Left ventricle myocardium superior (tissue), 1 donor: Measurements from ENCODE around the gene OLFM3. TPM values are rescaled to one million over a fixed set of nuclear protein-coding genes. Genes with fewer than 3 reads are reported as not detected.

Experiments
- ATAC-seq: fragments of 200-7000 bp; cut with Tn5 transposase; one replicate; pipeline ENCODE4 v1.9.1; 2020; ENCODE audit warnings: mild to moderate bottlenecking, moderate library complexity
- DNase-seq: peaks from one replicate; pipeline ENCODE4 v3.0.0-alpha.2; 2020
- intact Hi-C: fragments of 100-400 bp; cut with micrococcal nuclease; formaldehyde crosslinking; loops from one replicate; pipeline ENCODE4 v1.11.0; 2022
- long read RNA-seq: library from polyadenylated mRNA; unstranded; transcript quantifications from one replicate; pipeline ENCODE4 v2.0.0, GENCODE V29; 2021
- total RNA-seq: library from RNA; stranded (reverse); fragmentation: NEBNext Ultra II Directional; extraction: Animal tissue kit (Norgen Biotek cat#: 25700); gene quantifications from one replicate; pipeline ENCODE4 v1.2.1, GENCODE V29; 2021
- donor health status: DM: no; HTN: yes; CAD: no; lungs with severe emphysema.

OLFM3 gene
- not detected for total RNA-seq
- long read RNA-seq: 0 reads

- intact Hi-C loops: no loop called here
- ATAC-seq (peak; percentile 78), DNase-seq (peak; percentile 38)
Measured at GRCh38 chr1:101996825-101997465, at the start of gene OLFM3. OLFM3 (minus strand) TSS chr1:101996926.

GRCh38 chr1:102045752-102046151, 49.0 kb upstream of the OLFM3 start:
- intact Hi-C loops: no loop called here
- ATAC-seq (no peak), DNase-seq (no peak)

- ATAC-seq (no peak), DNase-seq (no peak)
- intact Hi-C loops: no loop called here
Measured at GRCh38 chr1:102032534-102032933, 35.8 kb upstream of the OLFM3 start.

DNA sequence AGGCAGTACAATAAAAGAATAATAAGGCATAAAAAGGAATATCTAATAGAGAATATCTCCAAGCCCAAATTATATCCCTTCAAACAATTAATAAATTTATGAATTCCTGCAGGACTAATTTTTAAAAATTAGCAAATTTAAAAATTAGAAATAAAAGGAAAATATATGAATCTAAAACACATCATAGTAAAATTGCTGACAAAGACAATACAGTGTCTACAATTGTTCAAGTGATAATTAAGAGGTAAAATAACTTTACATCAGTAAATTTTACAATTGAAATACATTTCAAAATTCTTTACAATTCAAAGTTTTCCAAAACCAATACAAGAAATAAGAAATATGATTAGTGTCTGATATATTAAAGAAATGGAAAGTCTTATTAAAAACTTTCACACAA, 22.8 kb upstream of the OLFM3 start:
- ATAC-seq (no peak), DNase-seq (no peak)
- intact Hi-C loops: no loop called here

GRCh38 chr1:102015728-102016127, 19.0 kb upstream of the OLFM3 start:
- no peak for DNase-seq
- intact Hi-C loops: no loop called here
- no peak for ATAC-seq

- DNase-seq: no peak
- ATAC-seq: no peak
- intact Hi-C loops: no loop called here
Measured at GRCh38 chr1:102002057-102002456, 5.3 kb upstream of the OLFM3 start.

GRCh38 chr1:101995984-101996745, 561 bp downstream of the OLFM3 start:
- intact Hi-C loops: no loop called here
- ATAC-seq (no peak), DNase-seq (no peak)

DNA sequence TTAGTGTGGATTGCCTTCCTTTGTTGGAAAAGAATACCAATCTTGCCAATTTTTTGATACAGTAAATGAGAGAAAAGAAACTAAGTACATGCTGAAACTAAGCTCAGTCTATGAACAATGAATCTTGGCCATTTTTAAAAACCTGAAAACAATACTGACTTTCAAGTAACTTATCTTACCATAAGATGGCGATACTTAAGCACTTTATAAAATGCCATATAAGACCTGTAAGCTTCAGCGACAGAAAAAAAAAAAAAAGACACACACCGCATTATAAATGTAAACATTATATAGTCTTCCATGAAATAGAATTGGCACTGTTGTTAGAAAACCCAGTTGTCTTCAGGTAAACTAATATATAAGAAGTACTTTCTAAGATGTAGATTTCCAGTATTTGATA, 3.0 kb downstream of the OLFM3 start:
- DNase-seq (no peak), ATAC-seq (no peak)
- intact Hi-C loops: no loop called here

GRCh38 chr1:101992821-101993575, 3.7 kb downstream of the OLFM3 start:
- intact Hi-C loops: no loop called here
- ATAC-seq (no peak), DNase-seq (no peak)

GRCh38 chr1:101980974-101981373, 15.8 kb downstream of the OLFM3 start:
- DNase-seq: no peak
- no peak for ATAC-seq
- intact Hi-C loops: no loop called here

- intact Hi-C loops: no loop called here
- no peak for ATAC-seq
Measured at GRCh38 chr1:101977266-101977665, 19.5 kb downstream of the OLFM3 start.

DNA sequence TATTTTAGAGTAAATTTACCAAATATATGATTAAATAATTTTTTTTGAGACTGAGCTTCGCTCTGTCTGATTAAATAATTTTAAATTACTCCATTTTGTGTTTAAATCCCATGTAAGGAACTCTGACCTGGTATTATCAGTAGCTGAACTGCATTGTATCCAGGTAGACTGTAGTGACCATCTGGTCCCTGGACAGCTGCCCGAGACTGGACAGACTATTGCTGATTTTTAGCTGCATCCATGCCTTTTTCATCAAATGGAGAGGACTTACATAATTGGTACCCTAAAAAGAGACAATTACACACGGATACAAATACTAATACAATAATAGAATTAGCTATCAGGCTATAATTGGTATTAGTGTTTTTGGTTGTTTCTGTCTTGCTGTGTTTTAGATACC, 20.6 kb downstream of the OLFM3 start:
- ATAC-seq (no peak), DNase-seq (no peak)
- intact Hi-C loops: no loop called here

More at GRCh38 chr1:101977266-101977665, 19.5 kb downstream of the OLFM3 start:
- no peak for DNase-seq

GRCh38 chr1:101975371-101975770, 21.4 kb downstream of the OLFM3 start:
- no peak for DNase-seq
- intact Hi-C loops: no loop called here
- no peak for ATAC-seq

DNA sequence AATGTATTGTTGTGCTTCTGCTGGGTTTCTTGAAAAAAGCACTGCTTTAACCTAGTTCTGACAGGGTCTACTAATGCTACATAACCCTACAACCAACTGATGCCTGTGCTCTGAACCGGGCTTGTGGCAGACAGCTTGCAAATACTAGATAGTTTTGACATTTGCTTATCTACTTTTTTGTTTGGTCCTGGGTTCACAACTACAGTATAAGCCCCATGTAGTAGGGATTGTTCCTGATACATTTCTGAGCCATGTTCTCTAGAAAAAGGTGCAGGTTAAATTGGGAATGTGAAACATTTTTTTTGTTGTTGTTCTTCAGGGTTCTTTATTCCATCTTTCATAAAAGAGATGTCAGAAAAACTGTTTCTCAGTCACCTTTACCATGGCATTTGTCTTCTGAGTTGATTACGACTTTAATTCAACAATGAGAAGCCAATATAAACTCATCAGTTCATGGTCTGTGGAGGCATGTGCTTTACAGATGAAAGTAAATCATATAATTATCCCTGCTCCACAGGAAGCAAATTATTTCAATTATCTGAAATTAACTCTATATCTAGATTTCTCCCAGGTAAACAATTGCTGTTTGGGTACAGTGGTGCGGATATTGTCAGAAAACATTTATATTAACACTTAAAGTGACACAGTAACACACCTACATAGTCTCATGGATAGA, 22.0 kb downstream of the OLFM3 start:
- DNase-seq: no peak
- intact Hi-C loops: no loop called here
- no peak for ATAC-seq

- DNase-seq: no peak
- ATAC-seq: no peak
- intact Hi-C loops: no loop called here
Measured at GRCh38 chr1:101971304-101971703, 25.4 kb downstream of the OLFM3 start.

DNA sequence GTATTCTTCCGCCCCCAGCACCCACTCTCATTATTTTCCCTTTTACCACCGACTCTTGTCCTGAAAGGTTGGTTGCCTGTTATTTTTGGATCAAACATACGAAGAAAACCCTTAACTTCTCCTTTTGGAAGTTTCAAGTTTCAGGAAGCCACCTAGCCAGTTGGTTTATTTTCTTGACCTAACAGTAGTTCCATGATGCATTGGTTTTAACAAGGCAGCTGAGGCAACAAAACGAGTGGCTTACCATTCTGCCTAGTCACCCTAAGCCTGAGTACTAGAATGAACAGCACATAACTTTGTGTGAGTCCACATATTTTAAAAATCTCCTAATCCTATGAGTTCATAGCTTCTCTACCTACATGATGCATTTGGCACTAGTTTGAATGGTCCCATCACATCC, 28.9 kb downstream of the OLFM3 start:
- intact Hi-C loops: no loop called here
- DNase-seq (no peak), ATAC-seq (no peak)

GRCh38 chr1:101965341-101965740, 31.4 kb downstream of the OLFM3 start:
- DNase-seq (no peak), ATAC-seq (no peak)
- intact Hi-C loops: no loop called here

GRCh38 chr1:101964708-101965107, 32.0 kb downstream of the OLFM3 start:
- DNase-seq (no peak), ATAC-seq (no peak)
- intact Hi-C loops: no loop called here

- no peak for DNase-seq
- peak; percentile 54 for ATAC-seq
- intact Hi-C loops: no loop called here
Measured at GRCh38 chr1:101960142-101960541, 36.6 kb downstream of the OLFM3 start.

GRCh38 chr1:101959456-101959855, 37.3 kb downstream of the OLFM3 start:
- no peak for ATAC-seq
- DNase-seq: no peak

More at GRCh38 chr1:101959456-101959855, 37.3 kb downstream of the OLFM3 start:
- intact Hi-C loops: no loop called here
